ENCODE results near the gene HSBP1L1.

GRCh38 chr18:79991494-79991893, 27.1 kb downstream of the HSBP1L1 start:
- TF ChIP-seq POLR2A (IDR thresholded peaks at IDR 0.05; ENCODE audit: low read depth, low read length) (no peak), EZH2 (IDR thresholded peaks at IDR 0.05; ENCODE audit: borderline replicate concordance, low read depth, low read length, severe bottlenecking) (no peak), CTCF (IDR thresholded peaks at IDR 0.05; ENCODE audit: extremely low read depth in 1 of 2, insufficient read depth in 1 of 2, low read depth in 1 of 2, low read length in 2 of 2) (no peak), POLR2AphosphoS5 (IDR thresholded peaks at IDR 0.05; ENCODE audit: insufficient read depth, low read depth, low read length) (no peak), JUN (IDR thresholded peaks at IDR 0.05; ENCODE audit: borderline replicate concordance, insufficient read depth, insufficient read length, low read depth) (no peak), MAX (IDR thresholded peaks at IDR 0.05; ENCODE audit: insufficient read depth, insufficient read length) (no peak), MYC (IDR thresholded peaks at IDR 0.05; ENCODE audit: low read depth, low read length) (no peak), GATA2 (IDR thresholded peaks at IDR 0.05; ENCODE audit: insufficient read depth, insufficient read length, low read depth, low read length) (no peak), FOS (IDR thresholded peaks at IDR 0.05; ENCODE audit: borderline replicate concordance, insufficient read depth, low read length) (no peak)
